Kidney epithelial cell (primary cell): ENCODE measurements around the gene IQSEC1. TPM values are rescaled to one million over a fixed set of nuclear protein-coding genes. Genes with fewer than 3 reads are reported as not detected.

Source experiments
- DNase-seq: peaks from one replicate; pipeline ENCODE4 v3.0.0-alpha.2; 2010; ENCODE audit warnings: low read depth
- H3K27me3 ChIP-seq: 2 replicates; pipeline ENCODE4 v1.6.0; 2011; ENCODE audit warnings: low read length; ENCODE audit not compliant: control insufficient read depth, insufficient read depth
- H3K36me3 ChIP-seq: 2 replicates; pipeline ENCODE4 v1.5.1; 2011; ENCODE audit warnings: low read length; ENCODE audit not compliant: control insufficient read depth, insufficient read depth
- H3K4me3 ChIP-seq: 2 replicates; pipeline ENCODE4 v1.5.1; 2011; ENCODE audit warnings: low read depth, mild to moderate bottlenecking, control low read depth, low read length
- total RNA-seq: library from RNA; depleted of rRNA; stranded (reverse); fragments of >200 nt; gene quantifications from 2 replicates; pipeline ENCODE4 v1.2.3, GENCODE V29; 2015
- TF ChIP-seq, protein P1 (sequence below): IDR thresholded peaks from 2 replicates; pipeline ENCODE4 v1.5.1; 2011; ENCODE audit warnings: mild to moderate bottlenecking, moderate library complexity, low read length, control low read depth, inconsistent platforms; ENCODE audit not compliant: insufficient read depth, poor library complexity, severe bottlenecking

IQSEC1 gene
- total RNA-seq, 1 donor from 2014 or later, result 14.9 TPM

DNA sequence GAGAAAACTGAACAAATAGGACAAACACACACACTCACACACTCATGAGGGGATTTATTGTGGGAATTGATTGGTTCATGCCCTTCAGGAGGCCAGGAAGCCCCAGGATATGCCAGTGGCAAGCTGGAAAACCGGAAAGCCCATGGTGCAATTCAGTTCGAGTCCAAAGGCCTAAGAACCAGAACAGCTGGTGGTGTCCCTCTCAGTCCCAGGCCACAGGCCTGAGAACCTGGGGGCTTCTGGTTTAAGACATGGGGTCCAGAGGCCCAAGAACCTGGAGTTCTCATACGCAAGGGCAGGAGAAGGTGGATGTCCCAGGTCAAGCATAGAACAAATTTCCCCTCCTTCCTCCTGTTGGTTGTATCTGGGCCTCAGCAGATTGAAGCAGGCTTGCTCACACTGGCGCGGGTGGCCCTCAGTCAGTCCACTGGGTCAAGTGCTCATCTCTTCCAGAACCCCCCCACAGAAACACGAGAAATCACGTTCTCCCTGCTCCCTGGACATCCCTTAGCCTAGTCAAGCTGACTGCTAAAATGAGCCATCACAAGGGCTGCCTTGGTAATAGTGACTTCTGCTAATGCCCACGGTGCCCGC is 181.7 kb downstream of the IQSEC1 start:
- H3K36me3 ChIP-seq, result no peaks in the 10 kb centered on the region
- peaks cover 4% of the 10 kb centered on the region for H3K27me3 ChIP-seq
- no peak overlapping the region for H3K4me3 ChIP-seq
- TF ChIP-seq, protein P1, sequence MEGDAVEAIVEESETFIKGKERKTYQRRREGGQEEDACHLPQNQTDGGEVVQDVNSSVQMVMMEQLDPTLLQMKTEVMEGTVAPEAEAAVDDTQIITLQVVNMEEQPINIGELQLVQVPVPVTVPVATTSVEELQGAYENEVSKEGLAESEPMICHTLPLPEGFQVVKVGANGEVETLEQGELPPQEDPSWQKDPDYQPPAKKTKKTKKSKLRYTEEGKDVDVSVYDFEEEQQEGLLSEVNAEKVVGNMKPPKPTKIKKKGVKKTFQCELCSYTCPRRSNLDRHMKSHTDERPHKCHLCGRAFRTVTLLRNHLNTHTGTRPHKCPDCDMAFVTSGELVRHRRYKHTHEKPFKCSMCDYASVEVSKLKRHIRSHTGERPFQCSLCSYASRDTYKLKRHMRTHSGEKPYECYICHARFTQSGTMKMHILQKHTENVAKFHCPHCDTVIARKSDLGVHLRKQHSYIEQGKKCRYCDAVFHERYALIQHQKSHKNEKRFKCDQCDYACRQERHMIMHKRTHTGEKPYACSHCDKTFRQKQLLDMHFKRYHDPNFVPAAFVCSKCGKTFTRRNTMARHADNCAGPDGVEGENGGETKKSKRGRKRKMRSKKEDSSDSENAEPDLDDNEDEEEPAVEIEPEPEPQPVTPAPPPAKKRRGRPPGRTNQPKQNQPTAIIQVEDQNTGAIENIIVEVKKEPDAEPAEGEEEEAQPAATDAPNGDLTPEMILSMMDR, result no peak
- no peak for DNase-seq

DNA sequence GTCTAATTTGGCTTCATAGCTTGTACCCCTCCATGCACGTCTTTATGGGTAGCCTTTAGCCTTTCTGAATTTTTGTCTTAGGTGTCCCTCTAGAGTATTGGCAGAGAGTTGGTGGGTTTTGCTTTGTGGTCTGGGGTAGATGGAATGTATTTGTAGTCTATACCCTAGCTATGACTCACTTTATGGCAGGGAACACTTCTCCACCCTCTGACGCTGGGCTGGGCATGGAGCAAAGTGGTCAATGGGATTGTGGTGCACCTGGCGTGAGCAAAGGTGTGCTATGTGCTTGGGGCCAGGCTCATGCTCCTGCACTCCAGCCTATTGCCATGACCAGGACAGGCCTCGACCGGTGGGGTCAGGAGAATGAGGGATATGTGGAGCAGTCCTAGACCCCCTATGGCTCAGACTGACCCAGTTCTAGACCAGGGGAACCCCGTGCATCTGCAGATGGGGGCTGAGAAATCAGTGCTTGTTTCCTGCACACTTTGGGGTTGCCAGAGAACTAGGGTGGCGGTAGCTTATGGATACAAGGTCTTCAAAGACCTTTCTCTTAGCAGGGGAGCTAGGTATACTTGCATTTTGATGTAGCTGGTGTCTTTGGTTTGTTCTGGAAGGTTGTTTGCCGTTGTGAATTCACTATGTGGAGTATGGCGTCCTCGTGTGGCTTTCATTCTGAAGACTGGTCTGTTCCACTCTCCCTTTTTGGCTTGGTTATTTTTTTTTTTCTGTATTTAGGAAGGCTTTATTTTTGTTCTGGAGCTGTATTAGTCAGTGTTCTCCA is 182.4 kb downstream of the IQSEC1 start:
- TF ChIP-seq, protein P1, result no peak
- no peak for DNase-seq
- peaks cover 6% of the 10 kb centered on the region for H3K27me3 ChIP-seq
- no peak overlapping the region for H3K4me3 ChIP-seq
- no peaks in the 10 kb centered on the region for H3K36me3 ChIP-seq

DNA sequence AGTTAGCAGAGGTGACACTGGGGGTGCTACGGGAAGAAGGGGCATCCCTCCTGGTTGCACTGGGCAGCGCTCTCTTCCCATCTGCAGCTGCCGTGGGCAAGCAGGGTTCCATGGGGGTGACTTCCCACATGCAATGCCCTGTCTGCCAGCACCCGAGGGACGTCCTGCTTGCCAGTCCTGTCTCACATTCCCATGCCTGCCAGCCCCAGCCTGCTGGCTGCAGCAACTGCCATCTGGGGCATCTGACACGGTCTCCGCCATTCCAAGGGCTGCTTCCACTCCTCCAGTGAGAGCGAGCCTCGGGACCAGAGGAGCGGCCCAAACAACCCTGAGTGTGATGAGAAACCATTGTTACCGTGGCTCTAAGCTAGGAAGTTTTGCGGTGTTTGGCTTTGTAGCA is 186.5 kb downstream of the IQSEC1 start:
- DNase-seq, result no peak
- H3K36me3 ChIP-seq, result no peaks in the 10 kb centered on the region
- TF ChIP-seq, protein P1, result no peak

DNA sequence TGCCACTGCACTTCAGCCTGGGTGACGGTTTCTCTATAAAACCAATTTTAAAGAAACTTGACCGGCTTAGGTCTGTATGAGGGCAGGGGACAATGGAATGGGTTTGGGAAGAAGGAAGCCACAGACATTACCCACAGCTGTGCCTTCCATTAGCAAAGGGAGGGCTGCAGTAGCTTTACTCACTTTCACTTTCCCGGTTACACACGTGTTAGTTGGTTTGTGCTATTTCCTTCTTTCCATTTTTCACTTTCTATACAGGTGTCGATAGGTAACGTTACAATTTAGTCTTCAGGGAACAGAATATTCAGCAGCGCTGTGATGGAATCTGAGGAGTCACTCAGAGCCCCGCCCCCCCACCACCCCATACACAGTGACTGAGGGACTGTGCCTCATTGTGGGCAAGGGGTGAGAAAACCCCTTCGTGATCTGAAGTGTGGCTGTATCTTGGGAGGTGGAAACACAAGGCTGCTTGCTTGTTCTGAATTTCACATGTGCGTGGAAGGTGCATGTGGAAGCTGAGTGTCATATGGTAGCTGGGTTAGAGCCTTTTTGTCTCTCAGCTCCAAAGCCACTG is 187.0 kb downstream of the IQSEC1 start:
- peaks cover 6% of the 10 kb centered on the region for H3K27me3 ChIP-seq
- H3K4me3 ChIP-seq, result no peak overlapping the region
- no peak for DNase-seq
- TF ChIP-seq, protein P1, result no peak
- no peaks in the 10 kb centered on the region for H3K36me3 ChIP-seq

More for the DNA sequence above, 186.5 kb downstream of the IQSEC1 start:
- Histone ChIP-seq H3K27me3 (peaks cover 8% of the 10 kb centered on the region), H3K4me3 (no peak overlapping the region)

DNA sequence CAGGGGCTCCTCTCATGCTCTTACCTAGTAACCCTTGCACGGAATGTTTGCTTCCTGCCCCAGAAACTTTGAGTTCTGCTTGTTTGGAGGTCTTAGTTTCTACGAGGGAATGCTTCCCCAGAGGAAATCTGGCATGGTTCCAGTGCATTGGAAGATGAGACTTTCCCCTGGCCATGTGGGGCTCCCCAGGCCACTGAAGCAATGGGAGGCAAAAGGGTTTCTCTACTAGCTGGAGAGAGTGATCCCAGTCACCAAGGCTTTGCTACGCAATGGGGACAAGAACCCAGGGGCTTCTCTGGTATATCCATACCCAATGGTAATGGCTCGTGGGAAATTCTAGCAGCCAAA is 187.7 kb downstream of the IQSEC1 start:
- Histone ChIP-seq H3K27me3 (peaks cover 6% of the 10 kb centered on the region), H3K4me3 (no peak overlapping the region), H3K36me3 (no peaks in the 10 kb centered on the region)
- no peak for DNase-seq
- TF ChIP-seq, protein P1, result no peak
